Mesenchymal stem cell (in vitro differentiated cells and primary cell): ENCODE measurements around the gene ACTN3.

Experiments
- DNase-seq: peaks from one replicate; pipeline ENCODE4 v3.0.0-alpha.2; 2013
- H2AFZ ChIP-seq: one replicate; pipeline ENCODE4 v1.6.1; 2013; ENCODE audit warnings: low read depth, mild to moderate bottlenecking, control low read depth, inconsistent platforms, low read length, moderate library complexity
- H2AK5ac ChIP-seq: 2 replicates; pipeline ENCODE4 v1.6.1; 2013; ENCODE audit warnings: low read length, moderate library complexity, mild to moderate bottlenecking, inconsistent platforms; ENCODE audit not compliant: severe bottlenecking
- H2BK120ac ChIP-seq: one replicate; pipeline ENCODE4 v1.6.1; 2013; ENCODE audit warnings: low read depth, mild to moderate bottlenecking, inconsistent platforms, low read length, moderate library complexity
- H2BK12ac ChIP-seq, 2 experiments: one replicate each; pipeline ENCODE4 v1.6.1; 2013; ENCODE audit warnings: inconsistent platforms in 2 of 2, low read length in 2 of 2, mild to moderate bottlenecking in 2 of 2, moderate library complexity in 2 of 2, control low read depth in 1 of 2
- H2BK15ac ChIP-seq: one replicate; pipeline ENCODE4 v1.6.1; 2013; ENCODE audit warnings: mild to moderate bottlenecking, low read depth, inconsistent platforms; ENCODE audit not compliant: poor library complexity, severe bottlenecking
- H2BK5ac ChIP-seq: 2 replicates; pipeline ENCODE4 v1.6.1; 2013; ENCODE audit warnings: low read depth, mild to moderate bottlenecking, low read length, control low read depth, inconsistent platforms; ENCODE audit not compliant: poor library complexity, severe bottlenecking
- H3K14ac ChIP-seq, 2 experiments: one replicate each; pipeline ENCODE4 v1.6.1; 2013; ENCODE audit warnings: inconsistent platforms in 2 of 2, low read length in 2 of 2, control low read depth in 1 of 2, mild to moderate bottlenecking in 1 of 2, moderate library complexity in 1 of 2
- H3K18ac ChIP-seq, 2 experiments: one replicate each; pipeline ENCODE4 v1.6.1; 2013; ENCODE audit warnings: inconsistent platforms in 2 of 2, low read length in 2 of 2, control low read depth in 1 of 2, low read depth in 1 of 2, mild to moderate bottlenecking in 1 of 2
- H3K23ac ChIP-seq, 2 experiments: one replicate each; pipeline ENCODE4 v1.6.1; 2013; ENCODE audit warnings: inconsistent platforms in 2 of 2, low read length in 2 of 2, mild to moderate bottlenecking in 2 of 2, moderate library complexity in 2 of 2, control low read depth in 1 of 2
- H3K27ac ChIP-seq: 2 replicates; pipeline ENCODE4 v1.5.1; 2013; ENCODE audit warnings: mild to moderate bottlenecking, moderate library complexity, low read length, control low read depth, inconsistent platforms; ENCODE audit not compliant: poor library complexity, severe bottlenecking
- H3K27me3 ChIP-seq, 2 experiments: 2 replicates each; pipeline versions ENCODE4 v1.6.1 to v1.7.0; 2013; ENCODE audit warnings: low read length in 2 of 2, mild to moderate bottlenecking in 2 of 2, moderate library complexity in 2 of 2, control low read depth in 1 of 2, inconsistent platforms in 1 of 2; ENCODE audit not compliant: control insufficient read depth in 1 of 2, insufficient read depth in 1 of 2
- H3K36me3 ChIP-seq, 2 experiments: 2 replicates each; pipeline versions ENCODE4 v1.6.1 to v1.7.0; 2013; ENCODE audit warnings: low read length in 2 of 2, control low read depth in 1 of 2, inconsistent platforms in 1 of 2, low read depth in 1 of 2, mild to moderate bottlenecking in 1 of 2; ENCODE audit not compliant: insufficient read depth in 2 of 2, control insufficient read depth in 1 of 2
- H3K4ac ChIP-seq, 2 experiments: one replicate each; pipeline ENCODE4 v1.6.1; 2013; ENCODE audit warnings: inconsistent platforms in 2 of 2, low read length in 2 of 2, mild to moderate bottlenecking in 2 of 2, moderate library complexity in 2 of 2, control low read depth in 1 of 2, low read depth in 1 of 2
- H3K4me1 ChIP-seq: 2 replicates; pipeline ENCODE4 v1.6.1; 2013; ENCODE audit warnings: low read depth, low read length, control low read depth; ENCODE audit not compliant: control insufficient read depth, insufficient read depth
- H3K4me2 ChIP-seq: 2 replicates; pipeline ENCODE4 v1.6.1; 2013; ENCODE audit warnings: low read length, mild to moderate bottlenecking, inconsistent platforms; ENCODE audit not compliant: poor library complexity, severe bottlenecking
- H3K4me3 ChIP-seq, 2 experiments: 2 replicates each; pipeline versions ENCODE4 v1.5.1 to v1.7.0; 2013; ENCODE audit warnings: low read length in 2 of 2, mild to moderate bottlenecking in 2 of 2, control low read depth in 1 of 2, low read depth in 1 of 2; ENCODE audit not compliant: insufficient read depth in 1 of 2
- H3K79me1 ChIP-seq: replicated peaks from 2 replicates; pipeline ENCODE4 v1.6.1; 2013; ENCODE audit warnings: mild to moderate bottlenecking, control low read depth, low read length, inconsistent platforms; ENCODE audit not compliant: poor library complexity, severe bottlenecking
- H3K9ac ChIP-seq: 2 replicates; pipeline ENCODE4 v1.7.0; 2013; ENCODE audit warnings: mild to moderate bottlenecking, low read length, moderate library complexity
- H3K9me3 ChIP-seq: 2 replicates; pipeline ENCODE4 v1.7.0; 2013; ENCODE audit warnings: mild to moderate bottlenecking, low read length; ENCODE audit not compliant: control insufficient read depth
- H4K8ac ChIP-seq: one replicate; pipeline ENCODE4 v1.6.1; 2013; ENCODE audit warnings: inconsistent platforms, mild to moderate bottlenecking, low read length, moderate library complexity
- H4K91ac ChIP-seq: one replicate; pipeline ENCODE4 v1.6.1; 2013; ENCODE audit warnings: mild to moderate bottlenecking, low read length, inconsistent platforms
- WGBS: methylation state at CpG from one replicate; pipeline ENCODE4 v1.1.7; 2013; ENCODE audit warnings: mixed read lengths; 5-methylcytosine and 5-hydroxymethylcytosine counted together

ACTN3 gene

GRCh38 chr11:66531841-66532240 is 14.9 kb upstream of the ACTN3 start:
- no peak overlapping the region for H2BK15ac ChIP-seq
- H2AFZ ChIP-seq, result no peak overlapping the region
- peak overlapping the region; percentile 18 for H4K91ac ChIP-seq
- no peak overlapping the region for H3K14ac ChIP-seq
- no peaks in the 10 kb centered on the region for H3K9me3 ChIP-seq
- no peak overlapping the region for H3K18ac ChIP-seq
- H3K36me3 ChIP-seq, result peaks cover 34 to 42% of the 10 kb centered on the region in 2 experiments
- H2BK12ac ChIP-seq, result no peak overlapping the region
- H3K79me1 ChIP-seq, result no peaks in the 10 kb centered on the region
- no peak overlapping the region for H3K9ac ChIP-seq
- H2BK5ac ChIP-seq, result no peak overlapping the region
- no peak overlapping the region for H3K4me2 ChIP-seq
- H2AK5ac ChIP-seq, result no peak overlapping the region
- no peak overlapping the region for H3K4me3 ChIP-seq
- DNase-seq, result no peak
- no peak overlapping the region for H3K27ac ChIP-seq
- no peaks in the 10 kb centered on the region for H3K27me3 ChIP-seq
- 95% methylated on average over 11 of the region's 11 CpGs for WGBS
- no peak overlapping the region for H2BK120ac ChIP-seq
- no peak overlapping the region for H4K8ac ChIP-seq
- H3K23ac ChIP-seq, result no peak overlapping the region
- H3K4me1 ChIP-seq, result no peaks in the 10 kb centered on the region
- H3K4ac ChIP-seq, result no peak overlapping the region

- Histone ChIP-seq H3K14ac (no peak overlapping the region), H4K8ac (no peak overlapping the region), H2BK120ac (no peak overlapping the region), H3K4me2 (no peak overlapping the region), H2AK5ac (no peak overlapping the region), H3K79me1 (no peaks in the 10 kb centered on the region), H3K4ac (no peak overlapping the region), H3K18ac (no peak overlapping the region), H3K23ac (no peak overlapping the region), H3K4me3 (no peak overlapping the region), H2AFZ (no peak overlapping the region), H2BK12ac (no peak overlapping the region), H3K4me1 (no peaks in the 10 kb centered on the region), H3K27ac (no peak overlapping the region), H2BK5ac (no peak overlapping the region), H3K9me3 (no peaks in the 10 kb centered on the region), H3K27me3 (no peaks in the 10 kb centered on the region), H3K9ac (no peak overlapping the region), H2BK15ac (peak overlapping the region; percentile 12), H4K91ac (no peak overlapping the region), H3K36me3 (peaks cover 38 to 40% of the 10 kb centered on the region in 2 experiments)
- 83% methylated on average over 5 of the region's 6 CpGs for WGBS
- DNase-seq, result no peak
Observed at GRCh38 chr11:66532784-66533183, 13.9 kb upstream of the ACTN3 start.

- Histone ChIP-seq H3K4me2 (no peak overlapping the region), H3K23ac (no peak overlapping the region), H4K91ac (peak overlapping the region; percentile 18), H3K9me3 (no peaks in the 10 kb centered on the region), H3K36me3 (peaks cover 43 to 51% of the 10 kb centered on the region in 2 experiments), H3K14ac (no peak overlapping the region), H3K18ac (no peak overlapping the region), H3K4me3 (no peak overlapping the region), H4K8ac (no peak overlapping the region), H2BK15ac (no peak overlapping the region), H2BK120ac (no peak overlapping the region), H3K4me1 (peaks cover 10% of the 10 kb centered on the region), H2AFZ (no peak overlapping the region), H3K4ac (peak overlapping the region in 1 of 2 experiments; percentile 17), H2AK5ac (no peak overlapping the region), H3K27me3 (no peaks in the 10 kb centered on the region), H3K27ac (no peak overlapping the region), H3K9ac (no peak overlapping the region), H2BK12ac (no peak overlapping the region), H3K79me1 (peaks cover 17% of the 10 kb centered on the region), H2BK5ac (no peak overlapping the region)
- WGBS, result 94% methylated on average over 16 of the region's 16 CpGs
- DNase-seq, result no peak
Observed at GRCh38 chr11:66539170-66539869, 7.4 kb upstream of the ACTN3 start.

- Histone ChIP-seq H2BK120ac (no peak overlapping the region), H3K4me3 (no peak overlapping the region), H3K23ac (no peak overlapping the region), H3K27ac (no peak overlapping the region), H3K9me3 (no peaks in the 10 kb centered on the region), H3K4ac (peak overlapping the region in 1 of 2 experiments; percentile 17), H3K36me3 (peaks cover 43 to 51% of the 10 kb centered on the region in 2 experiments), H4K91ac (peak overlapping the region; percentile 18), H2AFZ (no peak overlapping the region), H3K27me3 (no peaks in the 10 kb centered on the region), H3K4me1 (peaks cover 10% of the 10 kb centered on the region), H2BK15ac (no peak overlapping the region), H2AK5ac (no peak overlapping the region), H3K9ac (no peak overlapping the region), H3K4me2 (no peak overlapping the region), H4K8ac (no peak overlapping the region), H3K14ac (no peak overlapping the region), H3K79me1 (peaks cover 17% of the 10 kb centered on the region), H2BK5ac (no peak overlapping the region), H3K18ac (no peak overlapping the region), H2BK12ac (no peak overlapping the region)
- no peak for DNase-seq
- 95% methylated on average over 10 of the region's 10 CpGs for WGBS
Observed at GRCh38 chr11:66539870-66540213, 6.9 kb upstream of the ACTN3 start.
